ENCODE data around the gene NFAT5.

GRCh38 chr16:69721441-69721957 is 155.7 kb downstream of the NFAT5 start:
- no peak for TF ChIP-seq EP300 (IDR thresholded peaks at IDR 0.05)
- TF ChIP-seq, protein P1, sequence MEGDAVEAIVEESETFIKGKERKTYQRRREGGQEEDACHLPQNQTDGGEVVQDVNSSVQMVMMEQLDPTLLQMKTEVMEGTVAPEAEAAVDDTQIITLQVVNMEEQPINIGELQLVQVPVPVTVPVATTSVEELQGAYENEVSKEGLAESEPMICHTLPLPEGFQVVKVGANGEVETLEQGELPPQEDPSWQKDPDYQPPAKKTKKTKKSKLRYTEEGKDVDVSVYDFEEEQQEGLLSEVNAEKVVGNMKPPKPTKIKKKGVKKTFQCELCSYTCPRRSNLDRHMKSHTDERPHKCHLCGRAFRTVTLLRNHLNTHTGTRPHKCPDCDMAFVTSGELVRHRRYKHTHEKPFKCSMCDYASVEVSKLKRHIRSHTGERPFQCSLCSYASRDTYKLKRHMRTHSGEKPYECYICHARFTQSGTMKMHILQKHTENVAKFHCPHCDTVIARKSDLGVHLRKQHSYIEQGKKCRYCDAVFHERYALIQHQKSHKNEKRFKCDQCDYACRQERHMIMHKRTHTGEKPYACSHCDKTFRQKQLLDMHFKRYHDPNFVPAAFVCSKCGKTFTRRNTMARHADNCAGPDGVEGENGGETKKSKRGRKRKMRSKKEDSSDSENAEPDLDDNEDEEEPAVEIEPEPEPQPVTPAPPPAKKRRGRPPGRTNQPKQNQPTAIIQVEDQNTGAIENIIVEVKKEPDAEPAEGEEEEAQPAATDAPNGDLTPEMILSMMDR (IDR thresholded peaks at IDR 0.05), result no peak

Data from ovary (tissue), 3 donors.